GM21515 (cell line): ENCODE measurements around the gene C2CD2.
A peak's percentile ranks its signal among the peaks of the same experiment; 100 is the strongest.

Experiments
- ATAC-seq: cut with Tn5 transposase; IDR thresholded peaks from one replicate; pipeline ENCODE4 v1.9.1; 2021; ENCODE audit not compliant: unreplicated experiment

Gene C2CD2

DNA sequence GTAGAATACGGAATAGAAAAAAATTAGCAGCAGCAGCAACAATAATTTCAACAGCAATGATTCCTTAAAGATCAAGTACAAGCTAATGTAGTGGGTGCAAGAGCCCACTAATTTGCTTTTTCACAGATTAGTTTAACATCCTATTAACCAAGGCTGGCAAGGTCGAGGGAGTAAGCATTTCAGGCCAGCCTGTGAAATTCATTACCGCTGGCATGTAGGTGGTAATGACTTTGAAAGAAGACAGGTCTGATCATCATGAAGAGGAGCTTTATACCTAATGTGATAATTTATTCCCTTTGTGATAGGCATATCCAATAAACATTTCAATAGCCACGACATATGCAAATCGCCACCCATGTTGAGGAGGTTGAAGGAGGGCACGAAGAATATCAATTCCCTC is 63.5 kb downstream of the C2CD2 start:
- no peak for ATAC-seq

DNA sequence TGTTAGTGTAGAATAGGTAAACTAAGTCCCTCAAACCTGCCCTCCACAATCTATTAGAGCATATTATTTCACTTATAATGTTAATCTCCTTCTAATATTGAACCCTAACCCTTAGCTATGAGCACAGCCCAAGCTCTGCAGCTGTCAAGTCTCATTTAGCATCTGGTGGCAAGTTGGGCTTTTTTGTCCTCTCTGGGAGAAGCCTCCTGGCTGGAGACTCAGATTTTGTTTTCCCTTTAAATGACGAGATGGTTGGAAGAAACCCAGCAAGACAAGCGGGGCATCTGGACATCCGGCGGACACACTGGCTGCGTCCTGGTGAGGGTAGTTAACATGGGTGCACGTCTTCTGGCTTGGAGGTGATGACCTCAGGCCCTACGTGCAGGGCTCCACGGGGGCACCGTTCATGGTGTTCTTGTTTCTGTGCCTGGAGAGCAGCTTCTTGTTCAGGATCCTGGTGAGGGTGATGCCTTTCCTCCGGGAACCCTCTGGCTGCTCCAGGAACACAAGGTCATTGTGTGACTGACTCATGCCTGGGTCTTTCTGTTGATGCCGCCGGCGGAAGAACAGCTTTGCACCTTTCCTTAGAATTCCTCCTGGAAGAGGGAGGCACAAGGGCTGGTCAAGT is 65.0 kb downstream of the C2CD2 start:
- no peak for ATAC-seq

DNA sequence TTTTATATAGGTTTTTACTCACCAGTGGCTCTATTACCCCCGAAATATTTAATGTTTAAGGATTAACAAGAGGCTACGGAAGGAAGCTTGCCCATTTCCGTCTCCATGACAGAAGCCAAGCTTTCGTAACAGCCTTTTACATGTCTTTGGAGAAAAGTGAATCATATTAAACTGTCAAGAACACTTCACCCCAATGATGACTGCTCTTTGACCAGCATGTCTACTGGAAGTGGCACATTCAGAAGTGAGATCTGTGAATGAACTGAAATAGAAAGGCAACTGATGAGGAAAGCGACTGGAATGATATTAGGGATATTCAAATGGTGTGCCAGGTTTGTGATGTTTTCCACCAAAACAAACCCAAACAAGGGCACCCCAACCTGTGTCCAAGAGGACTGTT is 66.2 kb downstream of the C2CD2 start:
- no peak for ATAC-seq

DNA sequence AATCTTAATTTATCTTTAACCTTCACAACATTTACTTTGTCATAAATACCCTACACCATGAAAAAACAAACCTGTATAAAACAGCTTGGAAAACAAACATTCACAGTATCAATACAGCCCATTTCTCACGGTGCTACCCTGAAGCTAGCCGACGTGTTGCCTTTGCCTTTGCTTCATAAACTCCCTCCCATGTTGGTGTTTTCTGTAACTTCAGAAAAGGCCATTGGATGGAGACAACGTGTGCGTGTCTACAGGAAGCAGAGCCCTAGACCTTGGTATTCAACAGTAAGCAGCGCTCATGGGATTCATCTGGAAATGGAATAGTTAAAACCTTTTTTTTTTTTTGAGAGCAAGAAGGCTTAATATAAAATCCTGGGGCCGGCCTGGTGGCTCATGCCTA is 67.5 kb downstream of the C2CD2 start:
- ATAC-seq: no peak

DNA sequence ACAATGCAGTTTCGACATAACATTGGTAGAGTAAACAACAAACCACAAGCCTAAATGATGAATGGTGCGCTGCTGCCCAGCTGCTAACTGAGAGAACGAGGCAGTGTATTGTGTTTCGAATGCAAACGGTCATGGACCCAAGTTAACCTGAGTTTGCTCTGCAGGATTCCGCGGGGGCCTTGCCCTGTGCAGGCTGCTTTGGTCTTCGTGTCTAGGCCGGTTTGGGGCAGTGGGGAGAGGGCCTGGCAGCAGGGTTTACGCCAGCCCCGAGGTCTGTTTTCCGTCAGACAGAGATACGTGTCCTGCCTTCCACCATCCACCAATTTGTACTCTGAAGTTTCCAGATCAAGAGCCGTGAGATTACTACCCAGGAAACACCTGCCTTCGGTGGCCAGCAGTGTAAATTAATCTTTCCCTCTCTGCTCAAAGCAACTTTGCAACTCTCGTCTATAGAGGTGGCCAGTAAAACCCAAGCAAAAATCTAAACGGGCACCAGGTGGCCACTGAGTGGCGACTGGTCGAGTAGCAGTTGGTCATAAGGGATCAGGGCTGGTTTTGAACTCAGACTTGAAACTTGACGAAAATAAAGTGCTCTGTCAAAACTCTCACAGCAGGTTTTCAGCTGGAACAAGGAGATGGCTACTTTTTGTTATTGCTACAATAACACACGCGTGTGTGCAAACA is 68.3 kb downstream of the C2CD2 start:
- ATAC-seq: no peak

DNA sequence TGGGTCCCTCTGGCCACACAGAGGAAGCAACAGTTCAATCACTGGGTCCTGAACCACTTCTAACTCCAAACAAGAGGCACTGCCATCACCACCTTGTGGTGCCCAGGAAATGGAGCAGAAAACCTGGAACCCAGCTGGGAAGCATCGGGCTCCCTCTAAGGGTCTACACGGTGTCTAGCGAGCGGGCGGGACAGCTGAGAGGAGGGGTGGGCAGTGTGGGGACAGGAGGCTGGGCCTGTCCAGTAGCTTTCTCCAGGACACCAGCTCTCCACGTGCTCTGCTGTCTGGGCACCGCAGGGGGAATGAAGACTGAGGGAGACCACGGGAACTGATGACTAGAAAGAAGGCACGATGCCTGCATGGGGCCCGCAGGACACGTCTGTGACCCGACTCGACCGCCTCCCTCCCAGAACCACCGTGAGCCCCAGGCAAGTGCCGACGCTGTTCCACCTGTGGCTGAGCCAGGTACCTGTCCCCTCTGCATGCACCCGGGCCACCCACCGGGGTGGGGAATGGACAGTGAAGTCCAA is 69.3 kb downstream of the C2CD2 start:
- ATAC-seq: no peak

DNA sequence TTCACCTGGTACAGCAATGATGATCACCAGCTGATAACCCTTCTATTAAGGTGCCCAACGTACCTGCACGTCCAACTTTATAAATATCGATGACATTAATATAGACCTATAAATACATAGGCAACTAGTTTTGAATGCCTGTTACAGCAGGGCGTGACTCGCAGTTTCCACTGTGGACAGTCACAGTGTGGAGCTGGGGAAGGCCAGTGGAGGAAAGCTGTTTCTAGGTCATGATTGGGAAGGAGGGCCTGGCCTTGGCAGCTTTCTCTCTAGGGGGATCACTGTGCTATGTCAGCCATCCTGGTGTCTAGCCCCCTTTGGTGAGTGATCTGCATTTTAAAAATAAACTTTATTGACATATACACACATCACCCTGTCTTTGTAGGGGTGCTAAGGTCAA is 70.2 kb downstream of the C2CD2 start:
- ATAC-seq: no peak

DNA sequence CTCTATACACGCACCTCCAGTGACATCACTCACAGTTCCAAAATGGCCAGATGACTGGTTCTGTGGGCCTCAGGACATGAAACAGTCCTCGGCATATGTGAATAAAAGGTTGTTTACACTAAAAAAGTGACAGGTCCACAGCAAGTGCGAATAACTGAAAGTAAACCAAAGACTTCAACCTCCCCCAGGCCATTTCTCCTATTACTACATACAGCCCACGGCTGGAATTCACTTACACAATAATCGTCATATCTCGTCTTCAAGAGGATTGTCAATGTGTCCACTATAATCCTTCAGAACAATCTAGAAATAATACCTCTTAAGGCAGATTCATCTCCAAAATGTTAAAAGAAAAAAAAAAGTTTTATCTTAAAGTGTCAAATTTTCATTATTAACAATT is 72.8 kb downstream of the C2CD2 start:
- no peak for ATAC-seq

DNA sequence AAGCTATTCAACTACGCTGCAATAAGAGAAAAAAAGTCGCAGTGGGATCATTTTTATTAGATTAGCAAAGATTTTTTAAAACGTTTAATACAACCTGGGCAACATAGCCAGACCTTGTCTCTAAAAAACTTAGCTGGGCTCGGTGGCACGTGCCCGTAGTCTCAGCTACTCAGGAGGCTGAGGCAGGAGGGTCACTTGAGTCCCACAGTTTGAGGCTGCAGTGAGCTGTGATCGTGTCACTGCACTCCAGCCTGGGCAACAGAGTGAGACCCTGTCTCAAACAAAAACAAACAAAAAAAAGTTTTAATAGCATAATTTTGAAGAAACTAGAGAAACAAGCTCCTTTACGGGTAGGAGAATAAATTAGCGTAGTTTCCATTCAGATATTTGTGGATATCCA is 73.7 kb downstream of the C2CD2 start:
- ATAC-seq: no peak

DNA sequence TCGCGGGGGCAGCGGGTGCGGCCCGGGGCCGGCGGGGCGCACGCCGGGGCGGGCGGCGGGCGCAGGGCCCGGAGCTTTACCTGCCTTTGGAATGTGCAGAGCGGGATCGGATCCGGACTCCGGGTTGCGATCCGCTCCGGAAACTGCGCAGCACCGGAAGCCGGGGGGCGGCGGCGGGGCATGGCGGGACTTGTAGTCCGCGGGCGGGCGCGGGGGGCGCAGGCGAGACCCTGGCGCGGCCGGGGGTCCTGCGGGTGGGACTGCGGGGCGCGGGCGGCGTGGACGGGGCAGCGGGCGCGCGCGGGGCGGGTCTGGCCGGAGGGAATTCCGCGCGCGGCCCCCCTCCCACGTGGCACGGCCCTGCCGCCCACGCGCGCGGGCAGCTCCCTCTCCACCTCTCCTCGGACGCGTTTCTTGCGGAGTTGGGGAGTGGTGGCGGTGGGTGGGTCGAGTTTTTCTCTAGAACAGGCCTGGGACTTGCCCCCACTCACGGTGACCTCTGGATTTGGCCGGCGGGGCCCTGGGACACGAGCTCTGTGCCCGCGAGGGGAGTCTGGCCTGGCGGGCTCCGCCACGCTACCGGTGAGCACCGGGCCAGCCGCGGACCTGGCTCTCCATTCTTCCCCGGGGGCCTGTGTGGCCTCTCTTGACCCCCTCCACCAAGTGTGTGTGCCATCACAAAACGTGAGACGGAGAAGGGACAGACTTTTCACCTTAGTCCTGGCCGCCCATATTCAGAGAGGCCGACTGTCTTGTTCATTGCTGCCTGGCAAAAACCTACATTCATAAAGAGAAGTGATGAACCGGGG is 74.4 kb downstream of the C2CD2 start, which contains the start of gene PRDM15:
Gene PRDM15 (minus strand): TSS at position 155 of the 809 bp plus-strand sequence. CDS start 18,981 bp downstream, outside the sequence.
- peak; percentile 40 for ATAC-seq

DNA sequence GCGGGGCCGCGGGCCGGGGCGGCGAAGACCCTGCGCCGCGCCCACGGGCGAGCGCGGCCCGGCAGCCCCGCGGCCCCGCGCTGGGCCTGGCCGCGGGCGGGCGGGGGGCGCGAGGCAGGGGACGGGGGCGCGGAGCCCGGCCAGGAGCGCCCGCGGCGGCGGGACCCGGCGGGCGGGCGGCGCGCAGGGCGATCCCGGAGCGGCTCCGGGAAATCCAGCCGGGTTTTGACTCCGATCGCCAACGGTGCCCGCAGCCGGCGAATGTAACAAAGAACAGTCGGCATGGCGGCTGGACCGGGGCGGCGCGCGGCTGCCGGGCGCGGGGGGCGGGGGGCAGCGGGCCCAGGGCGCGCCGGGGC is 75.0 kb downstream of the C2CD2 start:
- ATAC-seq: peak; percentile 46

DNA sequence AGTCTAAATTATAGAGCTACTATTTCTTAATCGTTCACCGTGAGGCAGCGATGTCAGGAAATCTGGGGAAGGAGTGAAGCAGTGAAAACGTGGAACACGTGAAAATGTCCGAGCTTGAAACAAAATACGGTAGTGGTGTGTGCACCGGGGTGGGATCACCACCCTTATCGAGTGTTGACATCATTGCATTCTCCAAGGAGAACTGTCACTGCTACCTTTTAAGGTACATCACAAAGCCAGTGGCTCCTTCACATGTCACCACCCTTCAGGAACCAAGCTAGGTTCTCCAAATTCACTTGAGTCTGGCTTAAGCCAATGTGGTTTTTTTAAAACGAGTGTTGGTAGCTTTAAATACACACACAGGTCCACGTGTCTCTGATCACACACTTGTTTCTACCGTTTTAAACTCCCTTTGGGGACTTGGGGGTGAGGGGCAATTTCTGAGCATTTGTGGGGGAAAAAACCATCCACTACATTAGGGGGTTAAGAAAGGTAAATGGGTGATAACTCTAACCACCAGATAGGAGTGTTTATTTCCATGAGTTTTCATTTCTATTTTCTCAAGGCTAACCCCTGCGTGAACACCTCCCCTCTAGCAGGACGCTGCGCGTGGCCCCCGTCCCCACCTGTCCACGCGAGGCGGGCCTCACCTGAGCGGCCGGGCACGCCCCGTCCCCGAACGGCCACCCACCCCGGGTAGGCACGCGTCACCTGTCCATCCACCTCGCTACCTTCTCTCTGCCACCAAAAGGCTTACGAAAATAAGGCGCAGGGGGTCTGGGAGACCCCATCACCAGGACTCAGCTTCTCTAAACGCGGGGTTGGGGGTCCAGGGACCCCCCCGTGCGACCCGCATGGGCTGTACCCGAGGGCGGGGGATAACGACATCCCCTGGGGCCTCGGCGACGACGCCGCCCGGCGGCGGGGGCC is 75.7 kb downstream of the C2CD2 start:
- ATAC-seq: peak; percentile 37

DNA sequence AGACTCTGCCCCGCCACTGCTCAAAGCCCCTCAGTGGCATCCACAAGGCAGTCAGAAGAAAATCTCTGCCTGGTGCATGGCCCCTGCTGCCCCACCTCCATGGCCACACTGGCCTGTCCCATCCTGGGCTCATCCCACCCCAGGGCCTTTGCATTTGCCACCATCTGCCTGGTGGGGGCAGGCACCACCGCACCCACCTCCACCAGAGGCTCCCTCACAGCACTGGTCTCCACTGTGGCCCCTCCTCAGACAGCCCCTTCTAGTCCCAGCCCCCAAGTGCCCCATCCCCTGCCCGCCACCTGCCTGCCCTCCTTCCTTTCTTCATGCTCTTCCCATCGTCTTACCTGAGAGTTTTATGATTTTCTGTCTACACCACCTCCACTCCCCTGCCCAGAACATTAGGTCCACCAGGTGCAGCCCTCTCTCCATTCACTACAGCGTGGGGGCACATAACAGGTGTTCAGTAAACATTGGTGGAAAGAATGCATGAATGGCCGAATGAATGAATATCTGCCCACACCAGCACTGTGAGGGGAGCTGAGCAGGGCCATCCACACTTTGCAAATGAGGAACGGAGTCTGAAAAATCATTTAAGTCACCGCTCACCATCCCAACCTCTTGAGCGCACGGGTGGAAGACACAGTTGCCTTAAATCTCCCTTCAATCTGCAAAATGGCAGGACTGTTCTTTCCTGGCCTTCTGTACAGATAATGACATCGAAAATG is 76.7 kb downstream of the C2CD2 start:
- no peak for ATAC-seq

DNA sequence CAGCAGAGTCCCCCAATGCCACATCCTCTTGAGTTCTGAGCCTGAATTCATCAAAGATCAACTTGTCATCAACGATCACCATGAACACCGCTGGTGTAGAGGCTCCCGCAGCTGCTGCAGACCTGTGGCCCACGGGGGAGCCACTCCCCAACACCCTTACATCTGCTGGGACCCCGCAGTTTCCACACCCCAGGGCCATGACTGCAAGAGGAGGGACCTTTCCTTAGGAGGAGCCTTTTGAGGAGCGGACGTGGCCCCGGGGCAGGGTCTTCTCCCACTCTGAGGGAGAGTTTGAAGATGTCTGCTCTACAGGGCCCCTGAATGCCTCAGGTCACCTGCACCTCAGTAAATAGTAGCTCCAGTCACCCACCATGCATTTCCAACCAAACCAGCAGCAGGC is 77.4 kb downstream of the C2CD2 start:
- no peak for ATAC-seq

DNA sequence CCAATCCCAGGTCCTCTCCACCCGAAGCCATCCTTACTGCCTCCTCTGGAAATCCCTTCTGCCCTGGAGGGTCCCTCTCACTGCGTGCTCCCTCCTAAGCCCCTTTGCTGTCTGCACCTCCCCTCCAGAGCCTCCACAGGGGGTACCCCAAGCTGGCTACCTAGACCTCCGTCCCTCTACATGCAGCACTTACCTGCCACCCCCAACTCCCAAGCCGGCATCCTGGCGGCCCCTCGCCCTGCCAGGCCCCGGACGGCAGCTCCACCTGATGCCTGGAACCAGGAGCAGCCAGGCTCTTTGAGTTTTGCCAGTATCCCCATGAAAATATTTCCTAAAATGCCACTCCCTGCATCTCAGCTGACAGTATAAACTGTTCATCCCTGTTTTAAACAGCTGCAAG is 78.7 kb downstream of the C2CD2 start:
- no peak for ATAC-seq

DNA sequence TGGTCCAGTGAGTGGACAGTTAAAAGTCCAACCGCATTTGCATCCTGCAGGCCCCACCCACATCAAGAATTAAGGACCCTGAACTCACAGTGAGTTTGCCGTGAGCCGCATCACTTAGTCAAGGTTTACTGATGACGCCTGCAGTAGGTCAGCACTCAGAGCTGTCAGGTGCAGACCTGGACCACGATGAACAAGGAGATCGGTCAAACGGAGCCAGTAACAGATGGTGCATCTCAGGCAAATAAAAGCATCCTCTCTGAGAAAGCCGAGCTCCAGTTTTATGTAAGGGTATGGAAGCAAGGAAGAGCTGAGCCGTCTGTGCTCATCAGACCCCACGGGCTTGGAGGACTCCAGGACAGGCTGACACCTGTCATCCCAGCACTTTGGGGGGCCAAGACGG is 79.2 kb downstream of the C2CD2 start:
- no peak for ATAC-seq

DNA sequence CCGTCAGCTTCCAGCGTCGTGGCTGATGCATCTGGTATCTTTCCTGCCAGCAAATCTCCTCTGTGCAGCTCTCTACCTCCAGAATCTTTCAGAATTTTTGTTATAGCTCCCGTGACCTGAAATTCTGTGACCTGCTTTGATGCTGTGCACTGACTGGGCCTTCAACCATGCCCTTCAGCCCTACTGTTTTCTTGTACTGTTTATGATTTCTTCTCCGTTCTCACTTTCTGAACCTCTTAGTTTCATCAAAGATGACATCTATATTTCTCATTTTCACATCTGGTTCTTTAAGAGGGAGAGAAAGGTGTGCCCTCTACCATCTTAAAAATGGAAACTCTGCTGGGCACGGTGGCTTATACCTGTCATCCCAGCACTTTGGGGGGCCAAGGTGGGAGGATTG is 80.4 kb downstream of the C2CD2 start:
- no peak for ATAC-seq

DNA sequence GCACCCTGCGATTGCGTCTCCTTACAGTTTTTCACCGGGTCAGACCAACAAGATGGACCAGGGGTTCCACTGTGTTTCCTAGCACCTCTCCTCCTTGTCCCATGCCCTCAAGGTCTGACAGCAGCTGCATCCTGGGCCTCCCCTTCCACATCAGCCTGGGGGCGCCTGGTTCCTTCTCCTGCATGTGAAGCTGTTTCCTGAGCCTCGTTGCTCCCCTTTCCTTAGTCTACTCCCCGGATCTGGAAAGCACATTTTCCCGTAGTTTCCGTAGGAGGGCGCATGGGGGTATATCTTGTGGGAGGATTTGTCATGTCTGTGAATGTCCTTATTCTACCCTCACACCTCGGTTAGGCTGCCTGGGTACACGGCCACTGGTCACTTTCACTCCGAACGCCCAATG is 80.8 kb downstream of the C2CD2 start:
- ATAC-seq: no peak

DNA sequence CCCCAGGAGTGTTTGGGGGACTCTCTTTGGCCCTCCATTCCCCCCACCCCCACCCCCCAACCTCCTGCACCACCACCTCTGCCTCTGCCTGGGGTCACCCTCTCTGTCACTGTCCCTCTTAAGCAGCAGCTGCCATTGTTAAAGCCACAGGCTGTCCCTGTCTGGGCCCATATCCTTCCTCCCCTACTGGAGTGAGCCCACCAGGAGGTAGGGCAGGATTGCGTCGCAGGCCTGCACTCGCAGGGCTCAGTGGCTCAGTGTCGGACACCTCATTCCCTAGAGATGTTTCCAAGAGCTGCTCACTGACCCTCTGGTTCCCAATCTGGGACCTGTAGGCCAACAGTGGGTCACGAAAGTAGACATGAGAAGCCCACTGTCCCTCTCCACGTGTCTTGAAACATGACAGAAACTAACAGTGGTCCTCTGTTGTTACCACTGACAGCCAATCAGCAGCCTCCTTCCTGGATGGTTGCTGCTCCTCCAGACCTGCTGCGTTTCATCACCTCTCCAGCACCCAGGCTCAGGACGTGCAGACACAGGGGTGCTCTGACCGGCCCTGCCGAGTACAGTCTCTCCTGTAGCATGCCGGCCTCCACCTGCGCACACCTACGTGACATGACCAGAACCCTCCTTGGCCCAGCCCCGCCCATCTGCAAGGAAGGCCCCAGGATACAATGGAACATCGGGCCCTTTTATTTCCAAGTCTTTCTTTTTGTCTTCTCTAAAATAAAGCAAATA is 82.4 kb downstream of the C2CD2 start:
- ATAC-seq: no peak
